ENCODE data around the gene EEIG1.

EEIG1 gene

GRCh38 chr9:127977884-127978647 lies 2.7 kb downstream of the EEIG1 start:
- DNase-seq = peak; percentile 52

GRCh38 chr9:127977009-127977883 lies 3.5 kb downstream of the EEIG1 start:
- in situ Hi-C loops (cut with HindIII; ENCODE audit: low pct_ligation_motif_present, low pct_unique_long_range_greater_than_20kb, low sequenced_read_pairs) = no loop called here
- DNase-seq = no peak

More at GRCh38 chr9:127977884-127978647, 2.7 kb downstream of the EEIG1 start:
- in situ Hi-C loops (cut with HindIII; ENCODE audit: low pct_ligation_motif_present, low pct_unique_long_range_greater_than_20kb, low sequenced_read_pairs) = no loop called here

GRCh38 chr9:127976498-127976897 lies 4.3 kb downstream of the EEIG1 start:
- no peak for DNase-seq
- in situ Hi-C loops (cut with HindIII; ENCODE audit: low pct_ligation_motif_present, low pct_unique_long_range_greater_than_20kb, low sequenced_read_pairs) = no loop called here

GRCh38 chr9:127975376-127976315 lies 5.1 kb downstream of the EEIG1 start:
- in situ Hi-C loops (cut with HindIII; ENCODE audit: low pct_ligation_motif_present, low pct_unique_long_range_greater_than_20kb, low sequenced_read_pairs) = no loop called here
- DNase-seq = no peak

DNA sequence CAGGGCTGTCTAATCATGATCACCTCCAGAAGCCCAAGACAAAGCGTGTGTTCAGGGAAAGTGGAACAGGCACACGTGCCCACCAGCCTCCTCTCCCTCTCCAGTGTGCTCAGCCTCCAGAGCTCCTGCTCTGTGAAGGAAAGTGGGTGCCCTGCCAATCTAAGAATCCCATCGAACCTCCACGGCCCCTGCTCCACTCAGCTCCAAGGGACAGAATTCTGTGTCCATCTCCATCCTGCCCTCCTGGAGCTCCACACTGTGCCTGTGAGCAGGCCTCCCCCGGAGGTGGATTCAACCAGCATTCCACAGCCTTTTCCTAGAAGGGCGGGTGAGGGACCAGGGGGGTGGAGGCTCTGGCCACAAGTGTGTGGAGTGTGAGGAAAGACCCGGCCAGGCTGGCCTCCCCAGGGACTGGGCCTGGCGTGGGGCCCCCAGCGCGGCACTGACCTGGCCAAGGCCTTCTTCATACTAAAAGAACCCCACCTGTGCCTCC lies 6.0 kb downstream of the EEIG1 start:
- in situ Hi-C loops (cut with HindIII; ENCODE audit: low pct_ligation_motif_present, low pct_unique_long_range_greater_than_20kb, low sequenced_read_pairs) = no loop called here
- DNase-seq = no peak

- no peak for DNase-seq
- in situ Hi-C loops (cut with HindIII; ENCODE audit: low pct_ligation_motif_present, low pct_unique_long_range_greater_than_20kb, low sequenced_read_pairs) = no loop called here
These were observed 6.6 kb downstream of the EEIG1 start for GRCh38 chr9:127974001-127974768.

DNA sequence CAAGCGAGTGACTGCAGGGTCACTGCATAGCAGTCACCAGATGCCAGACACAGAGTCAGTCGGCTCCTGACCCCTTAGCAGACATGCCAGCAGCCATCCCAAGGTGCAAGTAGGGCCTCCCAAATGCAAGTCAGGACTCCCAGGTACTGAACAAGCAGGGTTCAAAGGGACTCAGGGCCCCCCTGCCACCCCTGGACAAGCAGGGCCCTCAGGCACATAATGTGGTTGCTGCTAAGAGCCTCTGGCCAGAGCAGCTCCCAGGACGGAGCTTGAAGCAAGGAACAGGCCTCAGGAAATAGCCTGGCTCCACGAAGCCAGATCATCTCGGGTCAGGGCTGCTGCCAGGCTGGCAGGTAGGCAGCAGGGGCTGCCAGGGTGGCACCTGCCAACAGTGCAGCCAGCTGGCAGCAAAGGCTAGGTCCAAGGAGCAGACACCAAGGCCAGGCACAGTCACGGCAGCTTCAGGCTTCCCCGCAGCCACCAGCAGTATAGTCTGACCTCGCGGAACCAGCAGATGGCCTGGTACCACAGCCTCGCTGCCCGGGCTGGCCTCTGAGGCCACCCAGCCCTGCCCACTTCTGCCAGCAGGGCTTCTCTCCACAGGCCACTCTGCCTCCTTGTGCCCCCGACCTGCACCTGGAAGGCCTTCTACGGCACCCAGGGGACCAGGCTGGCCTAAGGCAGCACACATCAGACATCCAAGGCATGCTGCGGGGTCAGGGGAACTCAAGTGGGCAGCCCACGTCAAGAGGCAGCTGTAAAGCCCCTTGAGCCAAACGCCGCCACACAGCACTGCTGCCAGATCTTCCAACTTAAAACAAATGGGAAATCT lies 7.4 kb downstream of the EEIG1 start:
- in situ Hi-C loops (cut with HindIII; ENCODE audit: low pct_ligation_motif_present, low pct_unique_long_range_greater_than_20kb, low sequenced_read_pairs) = no loop called here
- DNase-seq = no peak

GRCh38 chr9:127972236-127972871 lies 8.4 kb downstream of the EEIG1 start:
- in situ Hi-C loops (cut with HindIII; ENCODE audit: low pct_ligation_motif_present, low pct_unique_long_range_greater_than_20kb, low sequenced_read_pairs) = no loop called here
- DNase-seq = no peak

GRCh38 chr9:127971357-127972235 lies 9.2 kb downstream of the EEIG1 start:
- no peak for DNase-seq
- in situ Hi-C loops (cut with HindIII; ENCODE audit: low pct_ligation_motif_present, low pct_unique_long_range_greater_than_20kb, low sequenced_read_pairs) = no loop called here

GRCh38 chr9:127970401-127971313 lies 10.1 kb downstream of the EEIG1 start:
- DNase-seq = no peak

GRCh38 chr9:127968700-127969383 lies 11.9 kb downstream of the EEIG1 start:
- DNase-seq = peak; percentile 36
- in situ Hi-C loops (cut with HindIII; ENCODE audit: low pct_ligation_motif_present, low pct_unique_long_range_greater_than_20kb, low sequenced_read_pairs) = no loop called here

More at GRCh38 chr9:127970401-127971313, 10.1 kb downstream of the EEIG1 start:
- in situ Hi-C loops (cut with HindIII; ENCODE audit: low pct_ligation_motif_present, low pct_unique_long_range_greater_than_20kb, low sequenced_read_pairs) = no loop called here

- DNase-seq = peak; percentile 58
- in situ Hi-C loops (cut with HindIII; ENCODE audit: low pct_ligation_motif_present, low pct_unique_long_range_greater_than_20kb, low sequenced_read_pairs) = no loop called here
These were observed 12.7 kb downstream of the EEIG1 start for GRCh38 chr9:127968042-127968441.

DNA sequence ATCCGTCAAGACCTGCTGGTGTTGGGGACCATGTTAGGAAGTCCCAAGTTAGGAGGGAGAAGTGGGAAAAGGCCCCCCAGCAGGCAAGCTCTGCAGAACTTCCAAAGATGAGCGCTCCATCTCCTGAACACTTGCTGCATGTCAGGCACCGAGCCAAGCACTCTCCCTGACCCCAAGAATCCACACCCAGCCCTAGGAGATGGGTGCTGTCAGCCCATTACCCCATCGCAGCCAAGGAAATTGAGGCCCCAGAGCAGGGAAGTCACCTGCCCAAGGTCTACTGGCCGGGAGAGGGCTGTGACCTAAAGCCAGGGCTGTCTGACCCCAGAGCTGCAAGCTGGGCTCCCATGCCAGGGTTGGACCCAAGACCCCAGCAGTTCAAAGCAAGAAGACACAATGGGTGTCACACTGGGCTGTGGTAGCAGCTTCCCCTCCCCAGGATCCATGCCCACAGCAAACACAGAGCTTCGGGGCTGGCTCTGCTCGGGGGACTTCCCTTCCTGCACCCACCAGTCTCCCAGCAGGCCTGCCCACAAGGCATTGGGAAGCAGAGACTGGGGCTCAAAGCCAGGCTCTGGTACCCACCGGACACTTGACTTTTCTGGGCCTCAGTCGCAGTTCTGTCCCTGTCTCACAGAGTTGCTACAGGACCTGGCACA lies 13.5 kb downstream of the EEIG1 start:
- DNase-seq = no peak
- in situ Hi-C loops (cut with HindIII; ENCODE audit: low pct_ligation_motif_present, low pct_unique_long_range_greater_than_20kb, low sequenced_read_pairs) = no loop called here
